Right atrium auricular region (tissue), 2 donors: Measurements from ENCODE around the gene CEP70. TPM values are rescaled to one million over a fixed set of nuclear protein-coding genes. Genes with fewer than 3 reads are reported as not detected.

Source experiments
- DNase-seq: peaks from one replicate; pipeline ENCODE4 v3.0.0-alpha.2; 2019; ENCODE audit warnings: low spot score
- H3K27ac ChIP-seq, 2 donors: fragments of 200-600 bp; sonication (generic); 1 replicate in 1 of 2; 2 replicates in 1 of 2; pipeline ENCODE4 v1.5.1; 2016 to 2019
- H3K27me3 ChIP-seq, 2 donors: fragments of 200-600 bp; sonication (generic); one replicate each; pipeline versions ENCODE4 v1.5.1 to v1.6.0; 2017 to 2019
- H3K36me3 ChIP-seq: fragments of 200-600 bp; sonication (generic); one replicate; pipeline ENCODE4 v1.5.1; 2016
- H3K4me1 ChIP-seq, 2 donors: fragments of 200-600 bp; sonication (generic); one replicate each; pipeline versions ENCODE4 v1.5.1 to v1.6.0; 2017 to 2019
- H3K4me3 ChIP-seq, 2 donors: fragments of 200-600 bp; sonication (generic); 1 replicate in 1 of 2; 2 replicates in 1 of 2; pipeline ENCODE4 v1.5.1; 2017 to 2019; ENCODE audit warnings: mild to moderate bottlenecking in 1 of 2, moderate library complexity in 1 of 2
- H3K9me3 ChIP-seq, 2 donors: fragments of 200-600 bp; sonication (generic); one replicate each; pipeline ENCODE4 v1.5.1; 2019
- total RNA-seq, 2 donors: library from RNA; depleted of rRNA; stranded (reverse); fragments of >200 nt; gene quantifications; one replicate each; pipeline ENCODE4 v1.1.0, GENCODE V29; 2016
- TF ChIP-seq, protein P1 (sequence below), 2 donors: fragments of 200-600 bp; sonication (generic); IDR thresholded peaks; one replicate each; pipeline ENCODE4 v1.5.1; 2019; ENCODE audit warnings: antibody characterized with exemption in 2 of 2

CEP70 gene
- total RNA-seq, 2 donors from 2014 or later, result 18.9 to 24.3 TPM

DNA sequence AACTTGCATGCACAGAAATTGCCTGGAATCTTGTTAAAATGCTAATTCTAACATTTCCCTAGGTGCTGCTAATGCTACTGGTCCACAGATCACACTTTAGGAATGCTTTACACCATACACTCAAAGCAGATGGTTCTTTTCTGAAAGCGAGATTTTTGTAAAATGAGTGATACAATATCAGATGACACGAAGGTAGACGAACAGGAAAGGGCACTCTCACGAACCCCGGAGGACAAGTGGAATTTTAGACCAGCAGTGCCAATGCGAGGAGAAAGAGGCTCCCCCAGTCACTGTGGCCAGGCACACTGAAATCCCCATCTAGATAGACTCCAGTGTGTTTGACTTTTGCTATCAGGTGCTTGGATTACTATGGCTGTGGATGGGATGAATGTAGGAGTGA lies 35.5 kb upstream of the CEP70 start:
- Histone ChIP-seq H3K27me3 (no peaks in the 10 kb centered on the region), H3K27ac (no peak overlapping the region), H3K9me3 (no peaks in the 10 kb centered on the region), H3K4me3 (no peak overlapping the region), H3K36me3 (peaks cover 6% of the 10 kb centered on the region), H3K4me1 (no peaks in the 10 kb centered on the region)
- TF ChIP-seq, protein P1, sequence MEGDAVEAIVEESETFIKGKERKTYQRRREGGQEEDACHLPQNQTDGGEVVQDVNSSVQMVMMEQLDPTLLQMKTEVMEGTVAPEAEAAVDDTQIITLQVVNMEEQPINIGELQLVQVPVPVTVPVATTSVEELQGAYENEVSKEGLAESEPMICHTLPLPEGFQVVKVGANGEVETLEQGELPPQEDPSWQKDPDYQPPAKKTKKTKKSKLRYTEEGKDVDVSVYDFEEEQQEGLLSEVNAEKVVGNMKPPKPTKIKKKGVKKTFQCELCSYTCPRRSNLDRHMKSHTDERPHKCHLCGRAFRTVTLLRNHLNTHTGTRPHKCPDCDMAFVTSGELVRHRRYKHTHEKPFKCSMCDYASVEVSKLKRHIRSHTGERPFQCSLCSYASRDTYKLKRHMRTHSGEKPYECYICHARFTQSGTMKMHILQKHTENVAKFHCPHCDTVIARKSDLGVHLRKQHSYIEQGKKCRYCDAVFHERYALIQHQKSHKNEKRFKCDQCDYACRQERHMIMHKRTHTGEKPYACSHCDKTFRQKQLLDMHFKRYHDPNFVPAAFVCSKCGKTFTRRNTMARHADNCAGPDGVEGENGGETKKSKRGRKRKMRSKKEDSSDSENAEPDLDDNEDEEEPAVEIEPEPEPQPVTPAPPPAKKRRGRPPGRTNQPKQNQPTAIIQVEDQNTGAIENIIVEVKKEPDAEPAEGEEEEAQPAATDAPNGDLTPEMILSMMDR (IDR thresholded peaks at IDR 0.05), result no peak
- no peak for DNase-seq

- Histone ChIP-seq H3K4me1 (no peaks in the 10 kb centered on the region), H3K36me3 (peaks cover 6% of the 10 kb centered on the region)
- TF ChIP-seq, protein P1 (IDR thresholded peaks at IDR 0.05), result no peak
Observed at GRCh38 chr3:138625707-138626365, 31.8 kb upstream of the CEP70 start.

GRCh38 chr3:138624518-138624917 lies 30.5 kb upstream of the CEP70 start:
- Histone ChIP-seq H3K4me3 (no peak overlapping the region), H3K27ac (no peak overlapping the region), H3K27me3 (no peaks in the 10 kb centered on the region), H3K36me3 (peaks cover 4% of the 10 kb centered on the region), H3K9me3 (no peaks in the 10 kb centered on the region), H3K4me1 (no peaks in the 10 kb centered on the region)
- TF ChIP-seq, protein P1 (IDR thresholded peaks at IDR 0.05), result no peak
- DNase-seq, result no peak

More at GRCh38 chr3:138625707-138626365, 31.8 kb upstream of the CEP70 start:
- Histone ChIP-seq H3K27me3 (no peaks in the 10 kb centered on the region), H3K4me3 (no peak overlapping the region), H3K27ac (no peak overlapping the region), H3K9me3 (no peaks in the 10 kb centered on the region)
- no peak for DNase-seq

DNA sequence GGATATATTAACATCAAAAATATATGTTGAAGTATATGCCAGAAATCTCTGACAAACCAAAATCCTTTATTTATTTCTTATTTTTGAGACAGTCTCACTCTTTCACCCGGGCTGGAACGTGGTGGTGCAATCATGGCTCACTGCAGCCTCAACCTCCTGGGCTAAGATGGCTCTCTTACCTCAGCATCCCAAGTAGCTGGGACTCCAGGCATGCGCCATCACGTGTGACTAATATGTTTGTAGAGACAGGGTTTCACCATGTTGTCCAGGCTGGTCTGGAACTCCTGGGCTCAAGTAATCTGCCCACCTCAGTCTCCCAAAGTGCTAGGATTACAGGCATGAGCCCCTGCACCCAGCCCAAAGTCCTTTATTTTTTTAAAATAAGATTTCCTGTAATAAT lies 26.4 kb upstream of the CEP70 start:
- Histone ChIP-seq H3K9me3 (no peaks in the 10 kb centered on the region), H3K36me3 (no peaks in the 10 kb centered on the region), H3K27me3 (no peaks in the 10 kb centered on the region), H3K27ac (no peak overlapping the region), H3K4me1 (no peaks in the 10 kb centered on the region), H3K4me3 (no peak overlapping the region)
- TF ChIP-seq, protein P1 (IDR thresholded peaks at IDR 0.05), result no peak
- DNase-seq, result no peak

DNA sequence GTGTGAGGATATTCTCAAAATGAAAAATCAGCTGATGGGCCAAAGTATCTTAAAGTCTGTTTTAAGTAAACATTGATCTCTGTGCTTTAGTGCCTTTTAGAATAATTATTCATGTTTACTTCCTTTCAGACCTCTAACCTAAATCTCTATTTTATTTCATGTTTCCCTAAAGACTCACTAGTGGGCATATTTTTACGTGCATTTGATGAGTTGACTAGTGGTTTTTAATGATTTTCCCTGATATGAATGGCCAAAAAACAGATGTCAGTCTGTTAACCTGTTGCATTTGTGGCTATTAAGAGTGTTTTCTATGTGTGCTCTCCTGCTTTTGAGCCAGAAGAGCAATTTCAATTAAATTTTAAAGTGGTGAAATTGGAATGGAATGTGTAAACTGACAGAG lies 21.4 kb upstream of the CEP70 start:
- H3K4me3 ChIP-seq, result no peak overlapping the region
- no peaks in the 10 kb centered on the region for H3K27me3 ChIP-seq
- H3K4me1 ChIP-seq, result no peaks in the 10 kb centered on the region
- H3K9me3 ChIP-seq, result no peaks in the 10 kb centered on the region
- H3K27ac ChIP-seq, result no peak overlapping the region
- TF ChIP-seq, protein P1 (IDR thresholded peaks at IDR 0.05), result no peak
- no peak for DNase-seq
- no peaks in the 10 kb centered on the region for H3K36me3 ChIP-seq

DNA sequence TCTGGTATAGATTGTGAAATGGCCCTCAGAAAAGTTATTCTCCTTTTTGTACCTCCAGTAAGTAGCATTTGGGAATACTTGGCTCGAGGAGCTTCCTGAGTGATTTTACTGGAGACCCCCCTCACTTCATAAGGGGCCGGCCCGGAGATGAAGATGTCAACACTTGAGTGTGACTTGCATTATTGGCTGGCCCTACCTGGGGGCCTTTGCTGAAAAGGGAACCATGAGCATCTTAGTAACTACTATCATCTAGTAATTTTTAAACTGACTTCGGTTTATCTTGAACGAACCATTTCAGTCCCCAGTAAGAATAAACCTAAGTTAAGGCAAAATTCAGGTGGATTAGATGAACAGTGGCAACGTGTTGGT lies 15.8 kb upstream of the CEP70 start:
- H3K36me3 ChIP-seq, result no peaks in the 10 kb centered on the region
- no peak for DNase-seq
- H3K4me1 ChIP-seq, result peaks cover 0 to 12% of the 10 kb centered on the region in 2 donors
- no peaks in the 10 kb centered on the region for H3K27me3 ChIP-seq
- TF ChIP-seq, protein P1 (IDR thresholded peaks at IDR 0.05), result no peak
- no peaks in the 10 kb centered on the region for H3K9me3 ChIP-seq
- peak overlapping the region; percentile 61 to 87 for H3K4me3 ChIP-seq
- H3K27ac ChIP-seq, result peak overlapping the region in 1 of 2 donors; percentile 94
